ENCODE results near the gene HOXA3.
A peak's percentile ranks its signal among the peaks of the same experiment; 100 is the strongest.

Gene HOXA3

DNA sequence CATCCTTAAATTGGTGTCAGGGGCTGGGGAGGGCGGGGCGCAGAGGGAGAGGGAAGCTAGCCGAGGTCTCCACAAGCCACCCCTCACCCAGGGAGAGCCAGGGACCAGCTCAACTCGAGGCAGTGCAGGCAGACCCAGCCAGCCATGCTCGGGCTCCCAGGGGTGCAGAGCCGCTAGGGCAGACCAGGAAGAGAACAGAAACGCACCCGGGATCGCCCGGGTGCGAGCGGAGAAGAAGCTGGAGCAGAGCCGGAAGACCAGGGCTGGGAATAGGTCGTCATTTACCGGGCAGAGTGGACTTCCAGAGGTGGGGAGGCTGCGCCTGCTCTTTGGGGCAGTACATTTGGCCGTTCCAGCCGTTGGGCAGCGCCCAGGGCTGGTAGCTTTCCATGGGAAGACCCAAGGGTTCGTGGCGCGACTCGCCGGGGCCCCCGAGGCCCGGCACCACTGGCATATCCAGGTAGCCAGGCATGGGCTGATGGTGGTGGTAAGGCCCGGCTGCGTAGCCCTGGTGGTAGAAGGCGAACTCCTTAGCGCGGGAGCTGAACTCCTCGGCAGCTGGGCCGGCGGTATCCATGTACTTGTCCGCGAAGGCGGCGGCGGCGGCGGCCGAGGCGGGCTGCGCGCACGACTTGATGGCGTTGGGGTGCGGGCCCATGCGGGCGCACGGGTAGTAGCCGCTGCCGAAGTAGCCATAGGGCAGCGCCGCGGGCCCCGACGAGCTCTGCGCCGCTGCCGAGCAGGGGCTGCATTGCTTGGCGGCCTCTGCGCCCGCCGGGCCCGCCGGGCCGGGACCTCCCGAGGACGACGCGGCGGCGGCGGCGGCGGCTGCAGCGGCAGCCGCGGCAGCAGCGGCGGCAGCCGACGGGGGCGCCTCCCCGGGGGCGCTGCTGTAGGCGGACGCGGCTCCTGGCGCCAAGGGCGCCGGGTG is 46.8 kb upstream of the HOXA3 start:
- peak; percentile 29 for DNase-seq
- Histone ChIP-seq H3K27ac (no peak overlapping the region), H3K27me3 (ENCODE audit: insufficient read depth, low read depth, severe bottlenecking) (peaks cover 90% of the 10 kb centered on the region), H3K9me3 (ENCODE audit: severe bottlenecking) (peaks cover 5% of the 10 kb centered on the region), H3K4me3 (ENCODE audit: low read depth, low read length) (peak overlapping the region; percentile 12; the same call in 1 of the 2 replicates), H3K36me3 (no peaks in the 10 kb centered on the region)
- TF ChIP-seq, protein P1, sequence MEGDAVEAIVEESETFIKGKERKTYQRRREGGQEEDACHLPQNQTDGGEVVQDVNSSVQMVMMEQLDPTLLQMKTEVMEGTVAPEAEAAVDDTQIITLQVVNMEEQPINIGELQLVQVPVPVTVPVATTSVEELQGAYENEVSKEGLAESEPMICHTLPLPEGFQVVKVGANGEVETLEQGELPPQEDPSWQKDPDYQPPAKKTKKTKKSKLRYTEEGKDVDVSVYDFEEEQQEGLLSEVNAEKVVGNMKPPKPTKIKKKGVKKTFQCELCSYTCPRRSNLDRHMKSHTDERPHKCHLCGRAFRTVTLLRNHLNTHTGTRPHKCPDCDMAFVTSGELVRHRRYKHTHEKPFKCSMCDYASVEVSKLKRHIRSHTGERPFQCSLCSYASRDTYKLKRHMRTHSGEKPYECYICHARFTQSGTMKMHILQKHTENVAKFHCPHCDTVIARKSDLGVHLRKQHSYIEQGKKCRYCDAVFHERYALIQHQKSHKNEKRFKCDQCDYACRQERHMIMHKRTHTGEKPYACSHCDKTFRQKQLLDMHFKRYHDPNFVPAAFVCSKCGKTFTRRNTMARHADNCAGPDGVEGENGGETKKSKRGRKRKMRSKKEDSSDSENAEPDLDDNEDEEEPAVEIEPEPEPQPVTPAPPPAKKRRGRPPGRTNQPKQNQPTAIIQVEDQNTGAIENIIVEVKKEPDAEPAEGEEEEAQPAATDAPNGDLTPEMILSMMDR (IDR thresholded peaks at IDR 0.05; ENCODE audit: low read depth, low read length): no peak

DNA sequence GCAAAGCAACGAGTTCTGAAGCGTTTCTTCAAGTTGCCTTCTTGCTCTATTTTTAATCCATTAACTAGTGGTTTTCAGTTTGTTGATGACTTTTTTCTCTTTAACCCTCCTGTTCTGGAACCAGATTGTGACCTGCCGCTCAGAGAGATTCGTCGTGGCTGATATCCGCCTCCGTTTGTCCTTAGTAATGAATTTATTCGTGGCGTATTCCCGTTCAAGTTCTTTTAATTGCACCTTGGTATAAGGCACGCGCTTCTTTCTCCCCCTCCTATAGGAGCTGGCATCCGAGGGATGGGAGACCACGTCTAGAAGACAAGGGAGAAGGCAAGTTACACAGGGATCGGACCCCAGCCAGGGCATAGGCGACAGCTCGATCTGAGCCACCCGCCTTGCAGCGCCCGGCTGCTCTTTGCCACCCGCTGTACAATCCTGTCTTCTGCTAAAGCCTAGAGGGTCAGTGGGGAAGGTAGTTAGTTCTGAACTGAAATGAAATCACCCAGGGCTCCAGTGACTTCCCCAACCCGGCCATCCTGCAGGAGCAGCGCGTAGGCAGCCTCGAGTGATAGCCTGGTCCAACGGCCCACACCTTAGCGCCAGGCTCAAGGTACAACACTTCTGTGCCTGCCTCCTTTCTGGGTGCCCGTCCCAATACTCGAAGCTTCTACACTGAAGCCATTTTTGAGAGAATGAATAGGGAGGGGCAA is 45.9 kb upstream of the HOXA3 start:
- Histone ChIP-seq H3K36me3 (no peaks in the 10 kb centered on the region), H3K27ac (no peak overlapping the region), H3K9me3 (ENCODE audit: severe bottlenecking) (peaks cover 5% of the 10 kb centered on the region), H3K27me3 (ENCODE audit: insufficient read depth, low read depth, severe bottlenecking) (peaks cover 90% of the 10 kb centered on the region), H3K4me3 (ENCODE audit: low read depth, low read length) (no peak overlapping the region)
- no peak for DNase-seq
- TF ChIP-seq, protein P1 (IDR thresholded peaks at IDR 0.05; ENCODE audit: low read depth, low read length): no peak

DNA sequence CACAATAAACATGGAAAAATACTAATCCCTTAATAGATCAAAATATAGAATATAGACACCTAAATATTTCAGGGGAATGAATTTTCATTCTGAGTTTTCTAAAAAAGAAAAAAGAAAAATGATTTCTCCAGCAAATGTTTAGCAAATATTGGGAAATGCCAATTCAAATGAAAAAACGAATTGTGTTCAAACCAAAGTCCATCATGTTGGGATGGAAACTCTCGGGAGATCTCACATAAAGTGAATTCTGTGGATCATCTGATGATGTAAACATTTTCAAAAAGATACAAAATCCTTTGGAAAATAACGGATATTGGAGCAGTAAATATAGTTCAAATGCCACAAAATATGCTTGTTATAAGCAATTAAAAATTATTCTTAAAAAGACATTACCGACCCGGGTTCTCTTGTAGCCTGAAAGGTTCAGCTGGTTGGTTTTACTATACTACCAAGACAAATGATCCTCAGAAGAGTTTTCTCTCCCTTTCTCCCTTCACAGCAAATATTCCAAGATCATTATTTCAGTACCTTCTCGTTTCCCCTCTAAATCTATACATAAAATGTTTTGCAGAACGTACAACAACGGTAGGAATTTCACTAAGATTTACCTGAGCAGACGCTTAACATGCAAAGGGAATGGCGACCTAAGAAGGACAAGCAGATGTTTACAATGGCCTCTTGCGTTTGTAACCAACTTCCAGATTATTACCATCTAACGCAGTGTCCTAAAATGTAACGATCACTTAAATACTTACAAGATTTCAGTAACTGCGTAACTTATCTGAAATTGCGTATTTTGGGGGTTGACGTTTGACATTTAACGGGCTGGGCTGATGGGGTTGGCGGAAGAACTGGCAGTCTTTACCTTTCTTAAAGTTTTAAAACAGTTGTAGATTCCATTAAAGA is 45.0 kb upstream of the HOXA3 start:
- TF ChIP-seq, protein P1 (IDR thresholded peaks at IDR 0.05; ENCODE audit: low read depth, low read length): no peak
- no peak overlapping the region for H3K27ac ChIP-seq
- DNase-seq: no peak
- H3K9me3 ChIP-seq (ENCODE audit: severe bottlenecking): peaks cover 5% of the 10 kb centered on the region
- no peaks in the 10 kb centered on the region for H3K36me3 ChIP-seq
- peaks cover 90% of the 10 kb centered on the region for H3K27me3 ChIP-seq (ENCODE audit: insufficient read depth, low read depth, severe bottlenecking)
- no peak overlapping the region for H3K4me3 ChIP-seq (ENCODE audit: low read depth, low read length)

DNA sequence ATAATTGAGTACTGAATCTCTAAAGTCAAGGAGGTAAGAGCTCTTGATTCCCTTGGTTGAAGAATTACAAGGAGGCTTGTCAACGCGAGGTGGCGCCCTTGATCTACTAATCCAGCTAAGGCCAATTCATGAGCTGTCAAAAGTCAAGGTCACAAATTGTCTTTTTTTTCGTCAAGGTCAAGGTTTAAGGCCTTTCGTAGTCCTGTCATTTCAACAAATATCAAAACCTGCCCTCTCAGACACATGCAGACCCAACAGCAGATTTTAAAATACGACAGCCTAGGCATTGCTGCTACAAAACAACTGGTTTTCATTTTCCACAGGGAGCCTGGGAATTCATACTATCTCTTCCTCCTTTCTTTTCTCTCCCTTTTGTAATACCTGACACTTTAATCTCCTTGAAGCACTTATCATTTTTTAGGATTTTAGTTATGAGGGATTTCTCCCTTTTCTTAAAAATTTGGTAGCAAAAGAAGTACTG is 43.9 kb upstream of the HOXA3 start:
- H3K27ac ChIP-seq: no peak overlapping the region
- H3K4me3 ChIP-seq (ENCODE audit: low read depth, low read length): no peak overlapping the region
- peaks cover 90% of the 10 kb centered on the region for H3K27me3 ChIP-seq (ENCODE audit: insufficient read depth, low read depth, severe bottlenecking)
- no peaks in the 10 kb centered on the region for H3K9me3 ChIP-seq (ENCODE audit: severe bottlenecking)
- no peaks in the 10 kb centered on the region for H3K36me3 ChIP-seq
- peak; percentile 73 for DNase-seq
- TF ChIP-seq, protein P1 (IDR thresholded peaks at IDR 0.05; ENCODE audit: low read depth, low read length): peak; percentile 75

DNA sequence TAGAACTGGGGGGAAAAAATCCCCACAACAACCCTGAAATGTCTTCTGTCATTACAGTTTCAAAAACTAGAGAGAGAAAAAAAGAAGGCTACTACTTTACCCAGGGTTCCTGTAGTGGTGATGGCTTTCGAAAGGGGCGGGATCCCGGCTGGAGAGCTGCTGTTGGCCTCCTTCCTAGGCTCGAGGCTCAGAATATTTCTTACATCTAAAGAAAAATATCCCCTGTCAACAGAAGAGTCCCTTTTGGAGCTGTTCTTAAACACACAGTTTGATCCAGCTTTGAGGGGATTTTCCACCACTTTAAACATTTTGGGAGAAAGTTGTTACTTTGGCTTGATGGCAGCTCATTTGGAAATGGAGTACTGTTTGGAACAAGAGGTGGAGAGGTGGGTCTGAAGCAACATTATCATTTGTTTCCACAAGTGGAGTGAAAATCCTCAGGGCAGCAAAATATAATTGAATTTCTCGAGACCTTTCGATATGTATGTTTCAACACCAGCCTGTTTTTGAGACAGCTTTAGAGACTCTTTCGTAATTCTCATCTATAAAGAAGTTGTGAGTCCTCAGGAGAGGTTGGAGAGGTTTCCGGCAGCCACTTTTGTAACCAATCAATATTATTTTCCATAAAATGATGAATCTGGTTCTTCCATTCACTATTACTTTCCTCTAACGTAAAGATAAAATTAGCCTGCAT is 42.5 kb upstream of the HOXA3 start:
- no peak overlapping the region for H3K4me3 ChIP-seq (ENCODE audit: low read depth, low read length)
- no peaks in the 10 kb centered on the region for H3K36me3 ChIP-seq
- H3K27ac ChIP-seq: no peak overlapping the region
- no peak for DNase-seq
- TF ChIP-seq, protein P1 (IDR thresholded peaks at IDR 0.05; ENCODE audit: low read depth, low read length): no peak
- H3K9me3 ChIP-seq (ENCODE audit: severe bottlenecking): no peaks in the 10 kb centered on the region
- peaks cover 92% of the 10 kb centered on the region for H3K27me3 ChIP-seq (ENCODE audit: insufficient read depth, low read depth, severe bottlenecking)

Data from WERI-Rb-1 (cell line).